IMR-90 (cell line): Measurements from ENCODE around the gene GALR1.
A peak's percentile ranks its signal among the peaks of the same experiment; 100 is the strongest.

Experiments used
- CTCF ChIP-seq: conservative IDR thresholded peaks from 2 replicates; pipeline ENCODE4 v1.5.1; 2012; ENCODE audit warnings: mild to moderate bottlenecking, low read depth, low read length, improper control_type of control experiment
- ELK1 ChIP-seq: fragments of 150-350 bp; IDR thresholded peaks from 2 replicates; pipeline ENCODE4 v1.6.1; 2016; ENCODE audit warnings: low read depth, mild to moderate bottlenecking, low read length, moderate library complexity, borderline replicate concordance
- MAZ ChIP-seq: IDR thresholded peaks from 2 replicates; pipeline ENCODE4 v1.6.1; 2012; ENCODE audit warnings: low read depth, mild to moderate bottlenecking, low read length, improper control_type of control experiment, moderate library complexity, borderline replicate concordance
- POLR2A ChIP-seq: IDR thresholded peaks from 2 replicates; pipeline ENCODE4 v1.6.1; 2012; ENCODE audit warnings: mild to moderate bottlenecking, low read depth, low read length
- RAD21 ChIP-seq: IDR thresholded peaks from 2 replicates; pipeline ENCODE4 v1.6.1; 2012; ENCODE audit warnings: low read length, improper control_type of control experiment
- RCOR1 ChIP-seq: IDR thresholded peaks from 2 replicates; pipeline ENCODE4 v1.6.1; 2012; ENCODE audit warnings: mild to moderate bottlenecking, low read length, improper control_type of control experiment; ENCODE audit not compliant: insufficient replicate concordance
- USF2 ChIP-seq: fragments of 150-350 bp; IDR thresholded peaks from 2 replicates; pipeline ENCODE4 v1.6.1; 2017; ENCODE audit warnings: mild to moderate bottlenecking, antibody characterized with exemption, low read length, low read depth

- no peak for TF ChIP-seq CTCF
- TF ChIP-seq RAD21, result no peak
- TF ChIP-seq USF2, result peak; percentile 25; the same call in 1 of the 2 replicates
- TF ChIP-seq RCOR1, result no peak
- no peak for TF ChIP-seq ELK1
- TF ChIP-seq POLR2A, result no peak
- no peak for TF ChIP-seq MAZ
These were observed 46.6 kb upstream of the GALR1 start for GRCh38 chr18:77203071-77203470.
